Activated CD4-positive, alpha-beta T cell treated with anti-CD3 and anti-CD28 coated beads for 1 hour (primary cell): ENCODE results near the gene ERN1.
"Not testable (repeated sequence)": the region's sequence is repeated elsewhere in the genome, so short reads cannot be mapped to it uniquely, and the experiment has no call there.

Source experiments
- DNase-seq: peaks from one replicate; pipeline ENCODE4 v3.0.0-alpha.2; 2020

ERN1 gene

DNA sequence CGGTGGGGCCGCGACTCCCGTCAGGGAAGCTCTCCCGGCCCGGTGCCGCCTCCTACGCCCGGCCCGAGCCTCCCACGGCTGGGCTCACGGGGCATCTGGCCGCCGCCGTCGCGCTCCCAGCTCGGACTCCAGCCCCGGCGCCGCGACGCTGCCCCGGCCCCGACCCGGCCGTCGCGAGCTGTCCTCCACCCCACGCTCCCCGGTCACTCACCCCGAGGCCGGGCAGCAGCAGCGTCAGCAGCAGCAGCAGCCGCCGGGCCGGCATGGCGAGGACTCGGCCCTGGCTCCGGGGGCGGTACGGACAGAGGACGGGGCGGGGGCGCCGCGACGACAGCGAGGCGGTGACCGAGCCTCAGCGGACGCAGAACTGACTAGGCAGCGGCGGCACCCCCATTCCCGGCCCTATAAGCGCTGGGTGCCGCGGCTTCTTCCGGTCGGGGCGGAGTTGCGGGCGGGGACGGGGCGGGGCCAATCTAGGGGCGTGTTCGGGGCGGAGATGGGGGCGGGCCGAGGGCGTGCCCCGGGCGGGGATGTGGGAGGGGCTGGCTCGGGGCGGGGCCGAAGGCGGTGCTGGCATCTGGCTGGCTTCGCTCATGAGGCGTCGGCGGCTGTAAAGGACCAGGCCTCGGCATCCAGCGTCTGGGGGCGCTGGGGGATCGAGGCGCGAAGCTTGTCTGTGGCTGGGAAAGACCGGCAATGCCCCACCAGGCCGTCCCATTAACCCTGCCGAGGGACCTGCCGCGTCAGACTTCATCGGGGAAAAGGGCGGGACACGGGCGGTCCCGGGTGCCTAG, at the start of gene ERN1:
Gene ERN1, minus strand, starts transcription at position 380 of the 794 bp plus-strand sequence. Its CDS starts 115 bp downstream, at position 265.
- DNase-seq: peak; percentile 90

DNA sequence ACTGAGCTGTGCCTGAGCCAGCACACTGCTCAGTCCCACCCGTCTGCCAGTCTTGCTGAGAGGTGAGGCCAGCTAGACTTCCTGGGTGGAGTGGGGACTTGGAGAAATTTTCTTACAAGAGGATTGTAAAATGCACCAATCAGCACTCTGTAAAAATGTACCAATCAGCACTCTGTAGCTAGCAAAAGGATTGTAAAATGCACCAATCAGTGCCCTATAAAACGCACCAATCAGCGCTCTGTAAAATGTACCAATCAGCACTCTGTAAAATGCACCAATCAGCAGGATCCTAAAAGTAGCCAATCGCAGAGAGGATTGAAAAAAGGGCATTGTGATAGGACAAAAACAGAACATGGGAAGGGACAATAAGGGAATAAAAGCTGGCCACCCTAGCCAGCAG, 49.1 kb upstream of the ERN1 start:
- not testable (repeated sequence) for DNase-seq

- no peak for DNase-seq
Observed at GRCh38 chr17:64178011-64178825, 48.3 kb upstream of the ERN1 start.

DNA sequence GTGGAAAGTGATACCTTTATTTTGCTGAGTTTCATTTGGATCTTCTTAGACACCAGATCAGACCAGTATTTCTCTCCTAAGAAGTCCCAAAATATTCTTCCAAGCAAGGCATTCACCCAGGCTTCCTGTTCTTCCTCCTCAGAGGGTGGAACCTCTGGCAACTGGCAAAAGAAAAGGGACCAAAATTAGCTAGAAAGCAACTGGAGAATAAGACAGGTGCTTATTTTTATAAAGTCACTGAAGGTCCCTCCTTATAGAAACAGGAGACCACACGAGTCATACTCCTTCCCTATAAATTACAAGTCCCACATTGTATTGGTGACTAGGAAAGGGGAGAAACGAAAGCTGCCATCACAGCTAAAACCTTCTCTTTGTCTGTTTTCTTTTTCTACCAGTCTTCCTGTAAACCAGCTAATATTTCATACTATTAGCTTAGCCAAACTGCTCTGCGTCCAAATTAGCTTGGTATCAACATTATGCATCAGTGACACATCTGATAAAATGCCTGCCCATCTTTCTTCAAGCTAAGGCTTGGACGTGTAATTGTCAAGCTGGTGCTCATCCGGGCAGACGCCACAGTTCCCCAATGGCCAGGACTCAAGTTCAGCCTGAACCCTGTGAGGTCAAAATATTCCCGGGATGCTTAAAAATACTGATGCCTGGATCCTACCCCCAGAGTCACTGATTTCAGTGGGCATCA, 47.5 kb upstream of the ERN1 start:
- no peak for DNase-seq

- DNase-seq: no peak
Observed at GRCh38 chr17:64176556-64176955, 46.6 kb upstream of the ERN1 start.

- DNase-seq: no peak
Observed at GRCh38 chr17:64174686-64175456, 44.9 kb upstream of the ERN1 start.

- no peak for DNase-seq
Observed at GRCh38 chr17:64173646-64174045, 43.7 kb upstream of the ERN1 start.

DNA sequence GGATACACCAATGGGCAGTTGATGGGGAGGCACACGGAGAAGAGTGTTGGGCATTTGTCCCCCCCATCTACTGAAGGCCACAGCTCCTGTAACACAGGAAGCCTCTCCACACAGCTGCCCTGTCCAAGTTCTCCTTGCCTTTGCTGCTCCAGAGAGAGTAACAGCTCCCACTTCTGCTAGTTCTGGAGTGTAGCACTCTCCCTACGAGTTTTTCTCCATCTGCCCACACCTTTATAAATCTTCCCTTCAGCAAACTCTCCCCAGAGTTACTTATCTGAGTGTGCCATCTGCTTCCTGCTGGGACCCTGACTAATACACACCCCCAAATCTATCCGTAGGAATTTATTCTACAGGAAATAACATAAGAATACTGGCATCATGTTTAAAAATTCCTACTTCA, 42.6 kb upstream of the ERN1 start:
- DNase-seq: no peak

DNA sequence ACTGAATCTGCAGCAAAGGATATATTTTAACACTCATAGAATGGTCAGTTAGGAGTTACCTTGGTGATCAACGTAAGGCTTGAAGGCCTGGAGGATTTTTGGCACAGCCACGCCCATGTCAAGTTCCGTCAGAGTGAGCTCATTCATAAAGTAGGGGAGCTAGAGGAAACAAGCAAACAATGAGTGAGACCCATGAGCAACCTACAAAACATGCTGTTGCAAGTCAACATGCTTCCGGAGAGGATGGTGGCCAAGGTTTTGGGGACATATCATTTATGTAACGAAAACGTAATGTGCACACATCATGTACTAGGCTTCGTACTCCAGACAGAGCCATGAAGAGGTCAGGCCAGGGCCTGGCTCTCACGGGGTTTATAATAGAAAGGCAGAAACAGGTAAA, 41.1 kb upstream of the ERN1 start:
- no peak for DNase-seq

GRCh38 chr17:64170286-64170685, 40.3 kb upstream of the ERN1 start:
- DNase-seq: no peak

DNA sequence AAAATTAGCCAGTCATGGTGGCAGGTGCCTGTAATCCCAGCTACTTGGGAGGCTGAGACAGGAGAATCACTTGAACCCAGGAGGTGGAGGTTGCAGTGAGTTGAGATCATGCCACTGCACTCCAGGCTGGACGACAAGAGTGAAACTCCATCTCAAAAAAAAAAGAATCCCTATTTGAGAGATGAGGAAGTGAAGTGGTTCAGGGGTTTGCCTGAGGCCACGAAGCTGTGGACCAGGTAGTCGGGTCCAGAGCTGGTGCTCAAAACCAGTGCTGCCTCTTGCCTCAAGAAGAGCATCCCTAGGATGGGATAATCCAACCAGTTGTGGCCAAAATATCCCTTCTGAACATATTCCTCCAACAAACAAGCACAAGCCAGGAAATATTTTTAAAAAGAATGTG, 37.7 kb upstream of the ERN1 start:
- DNase-seq: not testable (repeated sequence)

- DNase-seq: no peak
Observed at GRCh38 chr17:64166876-64167275, 36.9 kb upstream of the ERN1 start.

DNA sequence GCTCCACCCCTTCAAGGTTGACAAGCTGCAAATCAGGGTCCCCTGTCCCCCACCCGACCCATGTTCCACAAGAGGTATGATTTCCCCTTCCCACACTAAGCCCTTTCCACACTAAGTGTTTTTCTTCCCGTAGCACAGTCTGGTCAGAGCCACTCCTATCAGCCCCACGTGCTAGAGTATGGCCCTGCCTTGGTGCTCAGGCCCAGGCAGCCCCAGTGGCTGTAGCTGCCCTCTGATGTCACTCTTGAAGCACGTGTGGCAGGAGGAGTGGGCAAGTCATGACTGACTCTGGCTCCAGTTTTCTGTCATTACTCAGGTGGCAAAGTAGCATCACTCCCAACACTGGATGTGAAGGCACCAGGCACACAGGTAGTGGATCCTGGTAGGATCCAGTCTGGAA, 35.4 kb upstream of the ERN1 start:
- DNase-seq: no peak

DNA sequence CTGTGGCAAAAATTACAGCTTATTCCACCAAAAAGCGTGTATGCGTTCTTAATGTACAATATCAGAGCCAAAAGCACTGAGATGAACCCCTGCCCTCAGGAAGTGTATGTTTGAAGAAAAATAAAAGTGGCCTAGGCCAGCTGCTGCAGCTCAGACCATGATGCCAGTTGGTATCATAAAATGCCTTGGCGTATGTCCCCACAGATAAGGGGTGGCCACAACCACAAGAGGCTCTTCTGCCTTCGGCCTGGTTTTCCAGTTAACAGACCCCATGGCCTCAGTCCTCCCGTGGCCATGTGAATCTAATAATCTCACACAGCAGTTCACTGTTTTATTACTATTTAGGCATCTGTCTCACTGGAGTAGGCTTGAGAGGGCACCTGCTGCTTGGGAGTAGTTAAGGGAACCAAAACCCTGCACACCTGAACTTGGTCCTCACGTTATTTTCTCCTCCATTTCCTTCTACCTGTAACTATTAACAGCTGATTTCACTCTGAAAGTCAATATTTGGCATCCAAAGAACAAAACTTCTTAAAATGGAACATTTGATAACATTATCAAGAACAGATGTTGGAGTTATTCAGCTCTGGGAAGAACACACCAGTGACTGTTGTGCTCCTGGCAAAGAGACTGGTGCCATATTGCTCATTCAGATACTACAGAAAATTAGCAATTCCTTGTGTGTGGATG, 34.8 kb upstream of the ERN1 start:
- no peak for DNase-seq

- no peak for DNase-seq
Observed at GRCh38 chr17:64163468-64163867, 33.5 kb upstream of the ERN1 start.

DNA sequence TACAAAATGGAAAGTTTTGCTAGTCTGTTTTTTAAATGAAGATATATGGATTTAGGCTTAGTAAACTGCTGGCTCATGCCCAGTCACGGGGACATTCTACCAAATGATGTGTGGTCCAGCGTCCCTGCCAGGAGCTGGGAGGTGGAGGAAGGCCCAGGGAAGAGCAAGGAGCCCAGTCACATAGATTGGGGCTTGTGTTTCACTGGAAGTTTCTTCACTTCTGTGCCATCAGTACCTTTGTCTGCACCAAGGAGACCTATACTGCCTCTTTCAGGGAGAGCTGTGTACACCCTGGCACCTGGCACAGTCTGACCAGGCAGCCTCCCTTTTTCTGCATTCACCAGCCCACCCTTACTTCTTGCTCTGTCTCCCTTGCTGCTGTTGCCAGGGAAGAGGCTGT, 32.6 kb upstream of the ERN1 start:
- DNase-seq: no peak

GRCh38 chr17:64161380-64162176, 31.6 kb upstream of the ERN1 start:
- no peak for DNase-seq

- no peak for DNase-seq
Observed at GRCh38 chr17:64160378-64160777, 30.4 kb upstream of the ERN1 start.

GRCh38 chr17:64158831-64159590, 29.1 kb upstream of the ERN1 start:
- no peak for DNase-seq

DNA sequence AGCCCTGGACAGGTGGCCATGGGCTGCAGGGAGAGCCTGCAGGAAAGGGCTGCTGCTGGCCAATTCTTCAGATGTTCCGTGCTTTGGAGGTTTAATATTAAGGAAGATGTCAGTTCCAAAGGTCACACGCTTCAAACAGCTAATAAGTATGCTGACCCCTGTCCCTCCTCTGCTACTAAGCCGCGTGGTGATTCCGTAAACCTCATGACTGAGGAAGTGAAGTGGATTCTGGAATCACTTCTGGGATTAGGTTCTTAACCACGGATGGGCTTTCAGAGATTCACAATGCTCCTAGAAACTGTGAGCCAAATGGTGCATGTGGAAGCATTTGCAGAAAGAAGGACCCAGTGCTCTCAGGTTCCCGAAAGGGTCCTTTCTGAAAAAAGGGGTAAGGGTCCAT, 28.5 kb upstream of the ERN1 start:
- DNase-seq: no peak
